Osteocyte (in vitro differentiated cells): Measurements from ENCODE around the gene RIPK4. TPM values are rescaled to one million over a fixed set of nuclear protein-coding genes. Genes with fewer than 3 reads are reported as not detected.
"Not testable (repeated sequence)": the region's sequence is repeated elsewhere in the genome, so short reads cannot be mapped to it uniquely, and the experiment has no call there.

Experiments used
- DNase-seq: peaks from one replicate; pipeline ENCODE4 v3.0.0; 2021; ENCODE audit warnings: mixed read lengths; ENCODE audit not compliant: unreplicated experiment; ENCODE audit errors: extremely low spot score
- H3K27ac Mint-ChIP-seq: one replicate; pipeline ENCODE4 v1.8.0; 2021; ENCODE audit warnings: mild to moderate bottlenecking, mixed read lengths; ENCODE audit not compliant: unreplicated experiment
- H3K27me3 Mint-ChIP-seq: one replicate; pipeline ENCODE4 v1.8.0; 2021; ENCODE audit warnings: mixed read lengths; ENCODE audit not compliant: unreplicated experiment
- H3K36me3 Mint-ChIP-seq: one replicate; pipeline ENCODE4 v1.8.0; 2021; ENCODE audit warnings: mixed read lengths; ENCODE audit not compliant: unreplicated experiment
- H3K4me1 Mint-ChIP-seq: one replicate; pipeline ENCODE4 v1.8.0; 2021; ENCODE audit warnings: mixed read lengths; ENCODE audit not compliant: unreplicated experiment
- H3K4me3 Mint-ChIP-seq: one replicate; pipeline ENCODE4 v1.8.0; 2021; ENCODE audit warnings: mild to moderate bottlenecking, moderate library complexity, mixed read lengths; ENCODE audit not compliant: unreplicated experiment
- H3K9me3 Mint-ChIP-seq: one replicate; pipeline ENCODE4 v1.8.0; 2021; ENCODE audit warnings: mixed read lengths; ENCODE audit not compliant: unreplicated experiment
- total RNA-seq: library from RNA; stranded (reverse); gene quantifications from 2 replicates; pipeline ENCODE4 v1.2.1, GENCODE V29; 2021
- TF ChIP-seq, protein P1 (sequence below): fragments of 200-600 bp; sonication (generic); IDR thresholded peaks from 2 replicates; pipeline ENCODE4 v1.5.0; 2021; ENCODE audit warnings: antibody characterized with exemption, mild to moderate bottlenecking, moderate library complexity

The RIPK4 gene
- total RNA-seq, 1 donor from 2014 or later, result 2.4 TPM

DNA sequence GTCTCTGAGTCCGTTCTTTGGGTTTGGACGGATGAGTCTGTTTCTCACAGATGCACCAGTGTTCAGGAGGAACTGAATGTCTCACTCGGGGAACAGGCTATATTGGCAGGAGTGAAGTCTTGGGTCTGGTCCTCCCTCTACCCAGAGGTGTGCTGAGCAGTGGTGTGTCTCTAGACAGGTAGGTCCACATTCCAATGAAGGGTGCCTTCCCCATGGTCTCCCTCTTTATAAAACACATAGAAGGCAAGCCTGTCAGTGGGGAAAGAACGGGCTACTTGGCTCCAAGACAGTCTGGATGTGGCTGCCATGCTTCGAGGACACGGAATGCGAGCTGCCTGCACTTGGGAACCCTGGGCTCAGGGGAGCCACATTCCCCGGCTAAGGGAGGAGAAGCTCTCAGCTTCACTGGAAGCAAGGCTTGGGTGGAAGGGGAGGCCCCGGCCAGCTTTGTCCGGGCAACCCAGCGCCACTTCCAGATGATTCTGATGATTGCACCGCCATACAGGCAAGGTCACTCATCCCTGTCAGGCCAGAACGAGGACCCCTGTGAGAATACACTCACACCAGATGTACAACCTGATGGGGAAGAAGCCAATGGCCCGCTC lies 29.7 kb upstream of the RIPK4 start:
- Mint-ChIP-seq H3K4me3 (no peak overlapping the region), H3K27ac (no peak overlapping the region), H3K4me1 (no peaks in the 10 kb centered on the region), H3K27me3 (peaks cover 2% of the 10 kb centered on the region), H3K9me3 (peaks cover 14% of the 10 kb centered on the region), H3K36me3 (peaks cover 15% of the 10 kb centered on the region)
- TF ChIP-seq, protein P1, sequence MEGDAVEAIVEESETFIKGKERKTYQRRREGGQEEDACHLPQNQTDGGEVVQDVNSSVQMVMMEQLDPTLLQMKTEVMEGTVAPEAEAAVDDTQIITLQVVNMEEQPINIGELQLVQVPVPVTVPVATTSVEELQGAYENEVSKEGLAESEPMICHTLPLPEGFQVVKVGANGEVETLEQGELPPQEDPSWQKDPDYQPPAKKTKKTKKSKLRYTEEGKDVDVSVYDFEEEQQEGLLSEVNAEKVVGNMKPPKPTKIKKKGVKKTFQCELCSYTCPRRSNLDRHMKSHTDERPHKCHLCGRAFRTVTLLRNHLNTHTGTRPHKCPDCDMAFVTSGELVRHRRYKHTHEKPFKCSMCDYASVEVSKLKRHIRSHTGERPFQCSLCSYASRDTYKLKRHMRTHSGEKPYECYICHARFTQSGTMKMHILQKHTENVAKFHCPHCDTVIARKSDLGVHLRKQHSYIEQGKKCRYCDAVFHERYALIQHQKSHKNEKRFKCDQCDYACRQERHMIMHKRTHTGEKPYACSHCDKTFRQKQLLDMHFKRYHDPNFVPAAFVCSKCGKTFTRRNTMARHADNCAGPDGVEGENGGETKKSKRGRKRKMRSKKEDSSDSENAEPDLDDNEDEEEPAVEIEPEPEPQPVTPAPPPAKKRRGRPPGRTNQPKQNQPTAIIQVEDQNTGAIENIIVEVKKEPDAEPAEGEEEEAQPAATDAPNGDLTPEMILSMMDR, result no peak
- DNase-seq, result no peak

DNA sequence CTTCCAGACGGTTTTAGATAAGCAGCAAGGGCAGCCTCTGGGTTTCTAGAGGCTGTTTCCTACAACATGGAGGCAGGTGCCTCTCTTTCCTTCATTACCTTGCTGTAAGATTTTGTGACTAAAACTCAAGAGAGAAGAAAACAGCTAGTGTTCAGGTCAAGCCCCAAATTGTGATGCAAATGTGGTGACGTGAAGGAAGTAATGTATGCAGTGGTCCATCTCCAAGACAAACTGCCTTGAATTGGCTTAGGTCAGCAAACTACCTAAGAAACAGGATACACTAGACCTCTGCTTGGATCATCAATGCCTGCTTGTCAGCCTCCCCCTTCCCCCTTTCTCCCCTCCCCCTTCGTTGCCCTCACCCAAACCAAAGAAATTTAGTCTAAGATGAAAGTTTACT lies 28.9 kb upstream of the RIPK4 start:
- Mint-ChIP-seq H3K36me3 (peaks cover 11% of the 10 kb centered on the region), H3K9me3 (peaks cover 14% of the 10 kb centered on the region), H3K4me3 (no peak overlapping the region), H3K4me1 (no peaks in the 10 kb centered on the region), H3K27me3 (peaks cover 5% of the 10 kb centered on the region), H3K27ac (no peak overlapping the region)
- TF ChIP-seq, protein P1, result no peak
- no peak for DNase-seq

DNA sequence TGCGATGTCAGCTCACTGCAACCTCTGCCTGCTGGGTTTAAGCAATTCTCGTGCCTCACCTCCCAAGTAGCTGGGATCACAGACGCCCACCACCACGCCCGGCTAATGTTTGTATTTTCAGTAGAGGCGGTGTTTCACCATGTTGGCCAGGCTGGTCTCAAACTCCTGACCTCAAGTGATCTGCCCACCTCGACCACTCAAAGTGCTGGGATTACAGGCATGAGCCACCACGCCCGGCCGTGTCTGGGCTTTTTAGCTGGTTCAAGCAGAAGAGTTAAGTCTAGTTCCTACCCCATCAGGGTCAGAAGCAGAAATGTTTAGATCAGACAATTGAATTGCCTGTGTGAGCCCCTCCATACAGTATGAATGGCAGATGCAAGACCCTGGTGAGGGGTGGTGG lies 27.7 kb upstream of the RIPK4 start:
- Mint-ChIP-seq H3K27ac (no peak overlapping the region), H3K9me3 (peaks cover 14% of the 10 kb centered on the region), H3K36me3 (peaks cover 6% of the 10 kb centered on the region), H3K4me3 (no peak overlapping the region), H3K4me1 (no peaks in the 10 kb centered on the region), H3K27me3 (peaks cover 9% of the 10 kb centered on the region)
- TF ChIP-seq, protein P1, result no peak
- DNase-seq, result no peak

DNA sequence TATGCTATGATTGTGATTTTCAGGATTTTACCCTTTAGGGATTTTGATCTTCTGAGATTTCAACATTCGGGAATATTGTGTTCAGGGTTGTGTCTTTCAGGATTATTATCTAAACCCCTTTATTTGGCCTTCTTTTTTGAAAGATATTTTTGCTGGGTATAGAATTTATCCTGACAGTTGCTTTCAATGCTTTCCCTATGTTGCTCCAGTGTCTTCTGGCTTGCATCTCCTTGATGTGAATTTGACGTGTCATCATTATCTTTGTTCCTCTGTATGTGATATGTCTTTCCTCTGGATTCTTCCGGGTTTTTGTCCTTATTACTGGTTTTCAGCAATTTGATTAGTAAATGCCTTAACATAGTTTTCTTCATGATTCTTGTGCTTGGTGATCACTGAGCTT lies 25.9 kb upstream of the RIPK4 start:
- TF ChIP-seq, protein P1, result no peak
- DNase-seq, result no peak
- H3K27me3 Mint-ChIP-seq, result peaks cover 16% of the 10 kb centered on the region
- peaks cover 14% of the 10 kb centered on the region for H3K9me3 Mint-ChIP-seq
- H3K36me3 Mint-ChIP-seq, result peaks cover 3% of the 10 kb centered on the region
- H3K4me1 Mint-ChIP-seq, result no peaks in the 10 kb centered on the region
- H3K4me3 Mint-ChIP-seq, result no peak overlapping the region
- no peak overlapping the region for H3K27ac Mint-ChIP-seq

DNA sequence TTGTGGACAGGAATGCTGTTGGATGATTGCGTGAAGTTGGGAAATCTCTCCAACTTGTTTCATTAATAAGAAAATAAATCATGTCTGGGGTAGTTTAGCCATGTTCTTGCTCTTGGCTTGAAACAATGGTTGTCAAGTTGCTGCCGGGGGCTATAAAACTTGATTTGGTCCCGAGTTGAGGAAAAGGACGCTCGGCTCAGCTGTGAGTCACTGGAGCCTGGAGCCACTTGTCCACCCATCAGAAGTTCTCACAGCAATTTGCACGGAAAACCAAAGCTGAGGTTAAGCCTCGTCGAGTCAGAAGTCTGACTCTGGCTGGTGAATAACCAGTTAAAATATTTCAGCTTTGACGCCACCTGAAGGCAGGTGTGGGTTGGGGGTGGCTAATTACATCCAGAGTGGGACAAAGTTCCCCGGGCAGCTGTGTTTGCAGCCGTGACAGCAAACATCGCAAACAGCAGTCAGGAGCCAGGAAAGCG lies 19.7 kb upstream of the RIPK4 start:
- H3K4me1 Mint-ChIP-seq, result peaks cover 14% of the 10 kb centered on the region
- H3K4me3 Mint-ChIP-seq, result no peak overlapping the region
- H3K27me3 Mint-ChIP-seq, result peaks cover 27% of the 10 kb centered on the region
- no peak for DNase-seq
- H3K9me3 Mint-ChIP-seq, result no peaks in the 10 kb centered on the region
- TF ChIP-seq, protein P1, result no peak
- H3K36me3 Mint-ChIP-seq, result no peaks in the 10 kb centered on the region
- H3K27ac Mint-ChIP-seq, result peak overlapping the region; percentile 72

DNA sequence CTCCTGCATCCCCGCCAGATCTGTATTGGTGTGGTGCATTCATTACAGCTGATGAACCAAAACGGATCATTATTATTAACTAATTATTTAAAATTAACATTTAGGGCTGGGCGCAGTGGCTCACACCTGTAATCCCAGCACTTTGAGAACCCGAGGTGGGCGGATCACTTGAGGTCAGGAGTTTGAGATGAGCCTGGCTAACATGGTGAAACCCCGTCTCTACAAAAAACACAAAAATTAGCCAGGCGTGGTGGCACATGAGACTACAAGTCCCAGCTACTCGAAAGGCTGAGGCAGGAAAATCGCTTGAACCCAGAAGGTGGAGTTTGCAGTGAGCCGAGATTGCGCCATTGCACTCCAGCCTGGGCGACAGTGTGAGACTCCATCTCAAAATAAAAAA lies 18.4 kb upstream of the RIPK4 start:
- H3K9me3 Mint-ChIP-seq, H3K36me3 Mint-ChIP-seq: not testable (repeated sequence)

More for the DNA sequence above, 18.4 kb upstream of the RIPK4 start:
- DNase-seq, H3K4me3 Mint-ChIP-seq, H3K27ac Mint-ChIP-seq: not testable (repeated sequence)
- Mint-ChIP-seq H3K4me1 (peaks cover 17% of the 10 kb centered on the region), H3K27me3 (peaks cover 36% of the 10 kb centered on the region)
